Spinal cord (tissue), 10 donors: ENCODE measurements around the gene CMTM4. TPM values are rescaled to one million over a fixed set of nuclear protein-coding genes. Genes with fewer than 3 reads are reported as not detected.

Experiments
- DNase-seq, 6 donors: peaks; one replicate each; pipeline versions ENCODE4 v3.0.0 to v3.0.0-alpha.2; 2013 to 2015; ENCODE audit warnings: low spot score in 6 of 6, low read depth in 4 of 6
- H3K27ac ChIP-seq: one replicate; pipeline ENCODE4 v1.5.1; 2013; ENCODE audit warnings: low read depth, low read length, control low read depth
- H3K27me3 ChIP-seq: one replicate; pipeline ENCODE4 v1.6.1; 2013; ENCODE audit warnings: low read length; ENCODE audit not compliant: control insufficient read depth, insufficient read depth
- H3K36me3 ChIP-seq: one replicate; pipeline ENCODE4 v1.6.1; 2013; ENCODE audit warnings: low read length; ENCODE audit not compliant: control insufficient read depth, insufficient read depth
- H3K4me1 ChIP-seq: one replicate; pipeline ENCODE4 v1.6.1; 2013; ENCODE audit warnings: low read length; ENCODE audit not compliant: control insufficient read depth, insufficient read depth
- H3K4me3 ChIP-seq: one replicate; pipeline ENCODE4 v1.5.1; 2013; ENCODE audit warnings: low read depth, low read length, control low read depth
- H3K9me3 ChIP-seq: one replicate; pipeline ENCODE4 v1.6.1; 2013; ENCODE audit warnings: low read length; ENCODE audit not compliant: control insufficient read depth, insufficient read depth
- WGBS: methylation state at CpG from one replicate; pipeline ENCODE4 v1.1.5; 2013; ENCODE audit warnings: missing lambda C conversion rate; ENCODE audit not compliant: insufficient coverage; 5-methylcytosine and 5-hydroxymethylcytosine counted together
- polyA plus RNA-seq, 2 donors: library from polyadenylated mRNA; unstranded; fragments of 120-200 nt; gene quantifications; one replicate each; pipeline ENCODE4 v1.2.1, GENCODE V29; 2013; ENCODE audit not compliant: insufficient read length in 2 of 2
- total RNA-seq, 2 donors: library from RNA; depleted of rRNA in 1 of 2; stranded (reverse); fragments of 120-200 nt in 1 of 2; fragments of >200 nt in 1 of 2; gene quantifications; one replicate each; pipeline versions ENCODE4 v1.2.3 to v1.2.4, GENCODE V29; 2013 to 2014
- donor health status: healthy.

The CMTM4 gene
- total and polyA plus RNA-seq, 4 donors, result 34.8 to 64.3 (median 50.6) TPM

DNA sequence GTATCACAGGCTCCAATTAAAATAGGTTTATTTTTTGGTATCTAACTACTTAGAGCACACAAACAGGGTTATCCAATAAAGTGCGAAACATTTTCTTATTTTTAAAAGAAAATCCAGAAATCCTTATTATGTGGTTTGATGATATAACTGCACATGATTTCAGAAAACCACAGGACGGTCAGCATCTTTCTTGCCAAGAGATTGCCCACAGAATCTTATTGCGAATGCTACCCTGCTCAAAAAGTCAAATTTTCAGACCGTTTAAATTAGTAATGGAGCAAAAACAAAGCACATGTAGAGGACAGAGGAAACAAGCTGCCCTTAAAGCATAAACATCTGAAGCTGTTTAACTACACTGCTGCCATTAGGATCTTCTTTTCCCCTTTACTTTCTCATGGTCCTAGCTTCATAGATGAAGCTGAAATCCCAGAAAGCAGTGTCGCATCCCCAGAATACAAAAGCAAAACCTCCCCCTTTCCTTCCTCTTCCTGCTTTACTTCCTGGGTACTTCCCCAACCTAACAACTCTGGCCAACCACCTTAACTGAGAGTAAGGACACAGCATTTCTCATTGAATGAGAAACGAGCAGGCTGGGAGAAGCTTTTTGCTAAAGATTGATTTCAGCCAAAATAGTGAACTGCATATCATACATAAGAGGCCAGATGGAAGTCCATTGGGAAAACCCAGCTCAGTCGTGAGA, 43.7 kb downstream of the CMTM4 start:
- DNase-seq, result no peak
- no peak overlapping the region for H3K27ac ChIP-seq
- 100% methylated on average over 1 of the region's 7 CpGs for WGBS
- H3K4me3 ChIP-seq, result no peak overlapping the region
- no peaks in the 10 kb centered on the region for H3K36me3 ChIP-seq
- no peaks in the 10 kb centered on the region for H3K27me3 ChIP-seq
- H3K9me3 ChIP-seq, result no peaks in the 10 kb centered on the region
- peaks cover 8% of the 10 kb centered on the region for H3K4me1 ChIP-seq

DNA sequence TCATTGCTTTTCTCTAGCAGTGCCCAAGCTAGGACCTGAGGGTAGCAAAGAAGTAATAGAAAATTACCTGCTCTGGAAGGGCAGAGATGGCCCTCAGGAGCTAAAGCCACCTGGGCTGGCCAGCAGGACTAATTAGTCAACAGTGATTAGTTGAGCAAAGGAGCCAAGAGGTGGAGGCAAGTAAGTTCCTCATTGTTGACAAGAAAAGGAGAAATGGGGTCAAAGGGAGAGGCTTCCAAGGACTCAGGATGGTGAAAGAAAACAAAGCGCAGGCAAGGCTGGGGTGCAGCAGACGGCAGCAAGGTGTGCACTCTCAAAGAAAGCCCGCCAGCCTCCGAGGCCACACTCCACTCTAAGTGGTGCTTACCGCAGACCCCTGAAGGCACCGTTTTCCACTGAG, 44.6 kb downstream of the CMTM4 start:
- H3K27ac ChIP-seq, result no peak overlapping the region
- DNase-seq, result no peak
- WGBS, result 93% methylated on average over 6 of the region's 6 CpGs
- H3K4me3 ChIP-seq, result no peak overlapping the region
- H3K9me3 ChIP-seq, result no peaks in the 10 kb centered on the region
- H3K27me3 ChIP-seq, result no peaks in the 10 kb centered on the region
- H3K36me3 ChIP-seq, result no peaks in the 10 kb centered on the region
- peaks cover 8% of the 10 kb centered on the region for H3K4me1 ChIP-seq

DNA sequence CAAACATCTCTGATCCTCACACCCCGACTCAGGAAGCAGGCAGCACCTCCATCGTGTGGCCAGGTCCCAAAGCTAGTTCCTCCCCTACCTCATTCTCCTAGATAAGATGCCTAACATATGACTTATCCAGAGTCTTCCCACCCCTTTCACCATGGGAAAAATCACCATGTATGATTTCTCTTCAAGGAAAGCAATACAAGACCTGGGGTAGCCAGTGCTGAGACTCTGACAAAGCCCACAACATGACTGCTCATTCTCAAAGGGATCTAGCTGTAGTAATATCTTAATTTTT, 45.1 kb downstream of the CMTM4 start:
- DNase-seq, result no peak
- Histone ChIP-seq H3K9me3 (no peaks in the 10 kb centered on the region), H3K36me3 (no peaks in the 10 kb centered on the region), H3K27ac (no peak overlapping the region), H3K27me3 (no peaks in the 10 kb centered on the region), H3K4me1 (peaks cover 8% of the 10 kb centered on the region), H3K4me3 (peak overlapping the region; percentile 26)
- 20% methylated on average over 1 of the region's 2 CpGs for WGBS

DNA sequence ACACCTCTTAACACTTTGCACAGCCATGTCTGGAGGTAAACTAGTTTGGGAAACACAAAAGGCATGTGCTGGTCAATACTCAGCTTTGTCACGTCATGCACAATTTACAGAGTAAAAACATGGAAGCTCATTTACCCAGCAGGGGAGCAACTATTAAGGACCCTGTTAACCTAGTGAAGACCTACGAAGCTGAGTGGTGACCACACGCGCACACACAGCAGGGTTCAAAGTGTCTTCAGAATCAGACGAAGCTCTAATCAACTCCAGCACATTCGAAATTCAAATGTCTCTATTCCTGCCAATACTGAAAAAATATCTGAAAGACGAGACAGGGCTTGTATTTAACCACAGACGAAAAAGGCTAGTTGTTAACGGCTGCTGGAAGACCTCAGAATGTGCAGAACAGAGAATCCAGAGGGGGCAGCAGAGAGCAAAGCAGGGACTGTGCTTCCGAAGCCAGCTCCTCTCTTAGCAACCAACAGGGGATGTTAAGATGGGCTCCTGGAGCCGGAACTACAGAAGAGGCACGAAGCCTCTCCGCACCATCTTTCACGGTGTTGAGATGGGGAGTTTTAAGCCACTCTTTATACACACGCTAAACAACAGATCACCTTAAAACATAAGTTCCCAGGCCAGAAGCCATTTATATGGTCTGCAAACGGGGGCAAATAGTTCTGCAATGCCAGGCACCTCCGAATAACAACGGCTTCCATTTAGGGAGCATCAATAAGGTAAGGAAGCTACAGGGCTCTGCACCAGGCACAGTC, 45.7 kb downstream of the CMTM4 start:
- Histone ChIP-seq H3K27me3 (no peaks in the 10 kb centered on the region), H3K4me3 (peak overlapping the region; percentile 26), H3K4me1 (peaks cover 5% of the 10 kb centered on the region), H3K9me3 (no peaks in the 10 kb centered on the region), H3K36me3 (no peaks in the 10 kb centered on the region), H3K27ac (no peak overlapping the region)
- 22% methylated on average over 12 of the region's 18 CpGs for WGBS
- peak; percentile 81 to 98 (median 88) for DNase-seq

DNA sequence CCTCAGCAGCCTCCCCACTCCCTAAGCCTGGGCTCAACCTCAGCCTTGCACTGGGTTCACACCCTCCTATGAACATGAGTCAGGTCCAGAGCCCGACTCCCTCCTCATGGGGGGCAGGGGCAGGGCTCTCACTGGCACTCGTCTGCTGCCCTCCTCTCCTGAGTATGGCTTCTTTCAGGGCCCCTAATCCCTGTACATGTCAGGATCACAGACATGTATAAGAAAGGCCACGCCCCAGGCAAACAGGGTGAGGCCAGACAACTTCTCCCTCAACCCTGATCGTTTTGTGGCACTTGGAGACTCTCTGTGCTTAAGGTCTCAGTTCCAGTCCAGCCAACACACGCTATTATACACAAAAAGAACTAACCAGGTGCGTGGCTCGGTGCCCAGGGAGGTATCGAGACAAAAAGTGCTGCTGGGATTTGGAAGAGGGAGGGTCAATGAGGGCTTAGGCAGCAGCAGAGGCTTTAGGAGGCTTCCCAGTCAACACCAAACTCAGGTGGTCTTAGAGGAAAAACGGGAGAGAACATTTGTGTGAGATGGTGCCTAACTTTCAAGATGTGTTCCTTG, 46.8 kb downstream of the CMTM4 start:
- no peak for DNase-seq
- Histone ChIP-seq H3K27me3 (no peaks in the 10 kb centered on the region), H3K4me3 (no peak overlapping the region), H3K4me1 (peaks cover 5% of the 10 kb centered on the region), H3K9me3 (no peaks in the 10 kb centered on the region), H3K36me3 (no peaks in the 10 kb centered on the region), H3K27ac (no peak overlapping the region)
- WGBS, result 100% methylated on average over 3 of the region's 9 CpGs

DNA sequence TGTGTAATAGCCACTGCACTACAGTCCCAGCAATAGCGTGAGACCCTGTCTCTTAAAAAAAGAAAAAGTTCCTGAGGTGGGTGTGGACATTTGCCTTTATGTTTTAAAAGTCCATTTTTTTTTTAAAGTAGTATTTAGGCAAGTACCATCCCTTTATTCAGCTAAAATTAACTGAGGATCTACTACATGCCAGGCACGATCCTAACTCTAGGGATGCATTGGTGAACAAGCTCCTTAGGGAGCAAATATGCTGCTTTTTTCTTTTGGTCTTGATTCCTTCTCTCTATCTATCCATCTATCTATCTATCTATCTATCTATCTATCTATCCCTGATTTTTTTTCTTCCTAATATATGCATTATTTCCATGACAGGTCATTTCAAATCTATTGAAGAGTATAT, 47.4 kb downstream of the CMTM4 start:
- Histone ChIP-seq H3K9me3 (no peaks in the 10 kb centered on the region), H3K4me3 (no peak overlapping the region), H3K36me3 (no peaks in the 10 kb centered on the region), H3K4me1 (peaks cover 5% of the 10 kb centered on the region), H3K27me3 (no peaks in the 10 kb centered on the region), H3K27ac (no peak overlapping the region)
- no peak for DNase-seq
- WGBS, result 100% methylated on average over 1 of the region's 2 CpGs

DNA sequence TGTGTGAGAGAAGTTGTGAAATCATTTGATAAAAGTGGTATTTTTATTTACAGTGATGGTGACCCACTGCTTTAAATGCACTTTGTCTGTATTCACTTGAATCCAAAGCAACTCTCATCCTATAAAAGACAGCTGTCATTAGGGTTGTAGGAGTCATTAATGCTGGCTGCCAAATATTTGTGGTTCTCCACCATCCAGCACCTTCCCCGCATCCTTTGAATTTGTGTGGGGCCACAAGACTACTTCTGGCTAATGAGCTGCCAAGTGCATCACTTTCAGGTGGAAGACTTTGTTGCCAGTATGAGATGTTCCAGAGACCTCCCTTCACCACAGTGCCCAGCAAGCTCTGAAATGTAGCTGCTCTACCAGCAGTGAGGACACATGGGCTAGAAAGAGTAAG, 48.7 kb downstream of the CMTM4 start:
- Histone ChIP-seq H3K27me3 (no peaks in the 10 kb centered on the region), H3K36me3 (no peaks in the 10 kb centered on the region), H3K4me3 (no peak overlapping the region), H3K4me1 (peaks cover 5% of the 10 kb centered on the region), H3K9me3 (no peaks in the 10 kb centered on the region), H3K27ac (no peak overlapping the region)
- DNase-seq, result no peak
- no CpG with 5 or more reads among the region's 1 CpG for WGBS

DNA sequence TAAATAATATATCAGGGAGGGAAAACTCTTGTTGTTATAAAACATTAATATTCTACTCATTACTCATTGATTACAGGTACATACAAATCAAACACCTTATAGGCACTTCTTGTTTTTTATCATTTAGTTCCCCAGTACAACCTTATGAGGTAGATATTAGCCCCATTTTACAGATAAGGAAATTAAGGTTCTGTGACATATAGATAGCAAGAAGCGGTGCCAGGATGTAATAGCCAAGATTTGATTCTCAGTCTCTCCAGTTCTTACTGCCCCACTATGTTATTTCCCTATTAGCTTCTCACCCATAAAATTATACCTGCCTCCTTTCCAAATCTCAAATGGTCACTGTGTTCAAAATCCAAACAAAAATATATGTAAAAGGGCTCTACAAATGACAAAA, 55.2 kb downstream of the CMTM4 start:
- H3K27me3 ChIP-seq, result no peaks in the 10 kb centered on the region
- no peaks in the 10 kb centered on the region for H3K36me3 ChIP-seq
- H3K4me1 ChIP-seq, result no peaks in the 10 kb centered on the region
- H3K4me3 ChIP-seq, result no peak overlapping the region
- WGBS, result 100% methylated on average over 1 of the region's 1 CpG
- H3K27ac ChIP-seq, result no peak overlapping the region
- no peak for DNase-seq
- no peaks in the 10 kb centered on the region for H3K9me3 ChIP-seq

DNA sequence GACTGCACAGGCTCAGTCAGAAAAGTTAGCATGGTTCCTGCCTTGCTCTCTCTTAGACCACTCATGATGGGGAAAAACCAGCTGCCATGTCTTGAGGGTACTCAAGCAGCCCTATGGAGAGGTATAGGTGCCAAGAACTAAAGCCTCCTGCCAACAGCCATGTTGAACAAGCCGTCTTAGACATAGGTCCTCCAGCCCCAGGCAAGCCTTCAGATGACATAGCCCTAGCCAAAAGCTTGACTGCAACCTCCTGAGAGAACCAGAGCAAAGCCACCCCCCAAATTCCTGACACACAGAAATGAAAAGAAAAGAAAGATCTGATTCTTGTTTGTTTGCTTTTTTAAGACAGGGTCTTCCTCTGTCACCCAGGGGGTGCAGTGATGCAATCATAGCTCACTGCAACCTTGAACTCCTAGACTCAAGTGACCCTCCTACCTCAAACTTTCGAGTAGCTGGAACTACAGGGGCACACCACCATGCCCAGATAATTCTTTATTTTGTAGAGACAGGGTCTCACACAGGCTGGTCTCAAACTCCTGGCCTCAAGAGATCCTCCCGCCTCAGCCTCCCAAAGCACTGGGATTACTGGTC, 55.7 kb downstream of the CMTM4 start:
- no peaks in the 10 kb centered on the region for H3K9me3 ChIP-seq
- no peaks in the 10 kb centered on the region for H3K27me3 ChIP-seq
- H3K4me1 ChIP-seq, result no peaks in the 10 kb centered on the region

More for the DNA sequence above, 55.7 kb downstream of the CMTM4 start:
- WGBS, result 100% methylated on average over 1 of the region's 3 CpGs
- Histone ChIP-seq H3K4me3 (no peak overlapping the region), H3K36me3 (no peaks in the 10 kb centered on the region), H3K27ac (no peak overlapping the region)
- no peak for DNase-seq
